Right lung (tissue), 10 donors: ENCODE results near the gene MXD4. TPM values are rescaled to one million over a fixed set of nuclear protein-coding genes. Genes with fewer than 3 reads are reported as not detected.
A peak's percentile ranks its signal among the peaks of the same experiment; 100 is the strongest.

ENCODE experiments used
- DNase-seq, 2 donors: peaks; one replicate each; pipeline ENCODE4 v3.0.0-alpha.2; 2013
- long read RNA-seq, 8 donors: transcript quantifications; one replicate each; lab custom pipeline, GENCODE V29; 2026
- polyA plus RNA-seq, 5 donors: library from polyadenylated mRNA; unstranded; fragments of 120-200 nt; gene quantifications; one replicate each; pipeline versions ENCODE4 v1.2.1 to v1.2.3, GENCODE V29; 2013; ENCODE audit warnings: inconsistent platforms in 1 of 5, low replicate concordance in 1 of 5; ENCODE audit not compliant: insufficient read length in 5 of 5, insufficient read depth in 1 of 5

The MXD4 gene, protein sequence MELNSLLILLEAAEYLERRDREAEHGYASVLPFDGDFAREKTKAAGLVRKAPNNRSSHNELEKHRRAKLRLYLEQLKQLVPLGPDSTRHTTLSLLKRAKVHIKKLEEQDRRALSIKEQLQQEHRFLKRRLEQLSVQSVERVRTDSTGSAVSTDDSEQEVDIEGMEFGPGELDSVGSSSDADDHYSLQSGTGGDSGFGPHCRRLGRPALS
- 100 to 1,000 TPM in 1 of 5 donors, 10 to 100 TPM in 4; 66.2 to 116 (median 79.0) TPM for polyA plus RNA-seq
- long read RNA-seq, donor 1, full-length matches to known transcripts: 36 of 43 reads
- long read RNA-seq, donor 1, partial matches to known transcripts: 7 of 43 reads
- long read RNA-seq, donor 1, other reads (novel, unspliced or antisense): 0 of 43 reads
- long read RNA-seq, donor 2, full-length matches to known transcripts: 32 of 32 reads
- long read RNA-seq, donor 2, partial matches to known transcripts: 0 of 32 reads
- long read RNA-seq, donor 2, other reads (novel, unspliced or antisense): 0 of 32 reads
- long read RNA-seq, donor 3, full-length matches to known transcripts: 28 of 28 reads
- long read RNA-seq, donor 3, partial matches to known transcripts: 0 of 28 reads
- long read RNA-seq, donor 3, other reads (novel, unspliced or antisense): 0 of 28 reads
- long read RNA-seq, donor 4, full-length matches to known transcripts: 28 of 28 reads
- long read RNA-seq, donor 4, partial matches to known transcripts: 0 of 28 reads
- long read RNA-seq, donor 4, other reads (novel, unspliced or antisense): 0 of 28 reads
- long read RNA-seq, donor 5, full-length matches to known transcripts: 73 of 109 reads
- long read RNA-seq, donor 5, partial matches to known transcripts: 36 of 109 reads
- long read RNA-seq, donor 5, other reads (novel, unspliced or antisense): 0 of 109 reads
- long read RNA-seq, donor 6, full-length matches to known transcripts: 69 of 80 reads
- long read RNA-seq, donor 6, partial matches to known transcripts: 11 of 80 reads
- long read RNA-seq, donor 6, other reads (novel, unspliced or antisense): 0 of 80 reads
- long read RNA-seq, donor 7, full-length matches to known transcripts: 111 of 146 reads
- long read RNA-seq, donor 7, partial matches to known transcripts: 23 of 146 reads
- long read RNA-seq, donor 7, other reads (novel, unspliced or antisense): 12 of 146 reads
- long read RNA-seq, donor 8, full-length matches to known transcripts: 17 of 17 reads
- long read RNA-seq, donor 8, partial matches to known transcripts: 0 of 17 reads
- long read RNA-seq, donor 8, other reads (novel, unspliced or antisense): 0 of 17 reads

DNA sequence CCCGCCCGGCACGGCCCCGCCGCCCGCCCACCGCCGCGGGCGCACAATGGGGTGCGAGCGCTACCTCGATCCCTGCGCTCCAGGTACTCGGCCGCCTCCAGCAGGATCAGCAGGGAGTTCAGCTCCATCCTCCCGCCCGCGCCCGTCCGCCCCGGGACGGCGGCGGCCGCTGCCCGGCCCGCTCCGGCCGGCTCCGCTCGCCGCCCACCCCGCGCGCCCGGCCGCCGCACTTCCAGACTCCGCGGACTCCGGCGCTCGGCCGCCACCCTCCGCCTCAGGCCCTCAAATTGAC is at the start of gene MXD4:
Gene MXD4, minus strand, starts transcription at position 257 of the 292 bp plus-strand sequence. Its CDS starts 129 bp downstream, at position 128.
- no peak for DNase-seq

DNA sequence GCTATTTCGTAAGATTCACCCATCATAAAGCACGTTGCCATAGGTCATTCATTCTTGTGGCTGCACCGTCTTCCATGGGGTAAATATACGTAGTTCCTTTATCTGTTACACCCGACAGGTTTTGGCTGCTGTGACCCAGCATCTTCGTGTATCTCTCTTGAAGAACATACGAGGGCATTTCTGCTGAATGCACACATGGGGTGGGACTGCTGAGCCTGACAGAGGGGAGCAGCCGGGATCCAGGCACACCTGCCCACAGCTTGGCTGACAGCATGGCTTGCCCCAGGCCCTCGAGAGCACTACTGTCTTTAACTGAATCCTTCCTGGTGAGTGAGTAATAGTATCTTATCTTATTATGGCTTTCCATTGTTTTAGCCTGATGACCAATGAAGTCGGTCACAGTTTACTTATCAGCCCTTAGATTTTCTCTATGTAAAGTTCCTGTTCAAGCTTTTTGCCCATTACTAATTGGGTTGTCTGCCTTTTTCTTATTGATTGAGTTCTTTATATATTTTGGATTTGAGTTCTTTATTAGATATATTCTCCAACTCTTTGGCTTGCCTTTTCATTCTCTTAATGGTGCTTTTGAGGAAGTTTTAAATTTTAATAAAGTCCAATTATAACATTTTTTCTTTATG is 45.0 kb upstream of the MXD4 start:
- no peak for DNase-seq

DNA sequence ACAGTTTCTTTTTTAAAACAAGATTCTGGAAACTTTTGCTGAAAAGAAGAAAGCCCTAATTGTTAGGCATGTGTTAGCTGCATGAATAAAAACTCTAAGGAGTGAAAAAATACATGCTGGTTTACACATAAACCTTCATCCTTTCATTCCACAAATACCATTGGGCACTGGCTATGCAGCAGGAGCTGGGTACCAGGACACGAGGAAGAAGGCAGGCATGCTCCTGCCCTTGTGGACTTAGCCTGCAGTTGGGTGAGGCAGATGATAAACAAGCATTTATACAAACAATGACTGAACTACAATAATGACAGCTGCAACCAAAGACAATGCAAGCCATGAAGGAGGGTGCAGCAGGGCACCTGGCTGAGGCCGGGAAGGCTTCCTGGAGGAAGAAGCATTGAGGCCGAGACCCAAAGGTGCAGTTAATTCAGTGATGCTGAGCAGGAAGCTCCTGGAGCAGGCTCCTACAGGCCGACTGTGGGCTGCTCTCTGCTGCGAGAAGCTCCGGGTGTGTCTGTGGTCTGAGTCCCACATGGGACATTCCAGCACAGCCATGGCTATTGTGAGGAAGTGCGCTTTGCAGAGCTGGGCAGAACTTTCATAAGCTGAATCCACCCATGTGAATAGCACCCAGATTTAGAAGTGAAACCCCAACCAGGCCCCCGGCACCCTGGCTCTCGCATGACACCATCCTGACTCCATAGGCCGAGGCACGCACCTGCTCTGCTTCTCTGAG is 44.0 kb upstream of the MXD4 start:
- DNase-seq: no peak

DNA sequence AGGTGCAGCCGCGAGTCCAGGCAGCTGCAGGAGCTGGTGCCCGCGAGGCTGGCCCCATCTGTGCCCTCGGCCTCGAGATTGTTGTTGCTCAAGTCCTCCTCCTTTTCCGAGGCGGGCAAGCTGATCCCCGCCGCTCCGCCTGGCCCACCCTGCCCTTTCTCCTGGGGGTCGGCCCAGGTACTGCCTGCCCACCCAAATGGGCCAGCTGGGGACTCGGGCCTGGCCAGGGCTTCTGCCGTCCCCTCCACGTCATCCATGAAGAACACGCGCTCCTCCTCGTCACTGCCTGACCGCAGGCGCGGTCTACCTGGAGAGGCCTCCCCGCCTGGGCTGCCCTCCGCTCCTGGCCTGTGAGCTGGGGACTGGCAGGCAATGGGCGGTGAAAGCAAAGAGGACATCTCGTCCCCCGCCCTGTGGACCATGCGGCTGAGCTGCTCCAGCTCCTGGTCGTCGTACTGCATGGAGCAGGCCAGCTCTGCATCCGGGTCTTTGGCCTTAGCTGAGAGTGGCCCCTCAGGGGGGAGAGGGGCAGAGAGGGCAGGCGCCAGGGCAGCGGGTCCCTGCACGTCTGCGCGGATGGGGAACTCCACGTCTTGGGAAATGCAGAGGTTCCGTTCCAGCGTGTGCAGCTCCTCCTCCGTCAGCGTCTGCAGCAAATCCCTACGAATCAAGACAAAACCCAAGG is 43.1 kb upstream of the MXD4 start:
- no peak for DNase-seq

DNA sequence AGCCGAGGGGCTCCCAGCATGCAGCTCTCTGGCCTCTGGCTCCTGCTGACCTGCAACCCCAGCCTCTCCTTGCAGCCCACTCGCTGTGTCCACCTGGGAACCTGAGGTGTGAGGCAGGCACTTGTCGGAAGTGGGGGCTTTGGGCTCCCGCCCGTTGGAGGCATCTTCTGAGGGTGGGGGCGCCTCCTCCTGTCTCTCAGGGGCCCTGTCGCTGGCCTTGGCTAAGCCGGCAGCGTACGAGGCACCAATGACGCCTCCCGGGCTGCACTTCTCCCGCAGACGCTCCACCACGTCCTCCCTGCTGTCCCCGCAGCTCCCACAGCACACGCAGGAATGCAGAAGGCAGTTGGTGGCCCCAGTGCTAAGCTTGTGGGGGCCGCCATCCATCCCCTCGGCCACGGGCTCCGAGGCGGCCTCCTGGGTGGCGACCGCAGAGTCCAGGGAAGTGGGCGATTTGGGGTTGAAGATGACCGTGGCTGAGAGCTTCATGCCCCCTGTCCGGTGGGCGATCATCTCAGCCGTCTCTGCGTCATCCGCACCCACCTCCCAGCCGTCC is 42.5 kb upstream of the MXD4 start:
- DNase-seq: no peak

DNA sequence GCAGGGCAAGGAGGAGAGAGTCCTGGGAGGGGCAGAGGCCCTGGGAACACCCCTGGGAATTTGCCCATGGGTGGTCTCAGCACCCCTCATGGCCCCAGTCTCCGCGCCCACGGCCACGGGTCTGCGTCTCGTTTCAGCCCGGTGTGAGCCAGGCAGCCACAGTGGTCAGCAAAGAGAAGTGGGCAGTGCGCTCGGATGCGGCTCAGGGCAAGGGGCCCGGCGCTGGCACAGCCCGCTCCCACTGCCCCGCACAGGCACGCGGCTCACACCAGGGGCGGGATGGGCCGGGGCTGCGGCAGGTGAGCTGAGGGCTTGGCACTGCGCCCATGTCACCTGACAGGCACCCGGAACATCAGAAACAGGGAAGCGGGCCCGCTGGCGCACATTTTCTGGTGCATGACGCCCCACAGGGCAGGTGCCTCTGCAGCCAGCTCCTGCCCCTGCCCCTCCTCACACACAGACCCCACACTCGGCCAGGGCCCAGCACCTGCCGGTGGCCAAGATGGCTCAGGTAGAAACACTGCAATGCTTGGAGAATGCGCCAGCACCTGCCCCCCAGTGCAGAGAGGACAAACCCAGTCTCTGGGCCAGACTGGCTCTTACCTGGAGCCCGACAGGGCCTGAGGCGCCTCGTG is 41.9 kb upstream of the MXD4 start:
- DNase-seq: no peak

DNA sequence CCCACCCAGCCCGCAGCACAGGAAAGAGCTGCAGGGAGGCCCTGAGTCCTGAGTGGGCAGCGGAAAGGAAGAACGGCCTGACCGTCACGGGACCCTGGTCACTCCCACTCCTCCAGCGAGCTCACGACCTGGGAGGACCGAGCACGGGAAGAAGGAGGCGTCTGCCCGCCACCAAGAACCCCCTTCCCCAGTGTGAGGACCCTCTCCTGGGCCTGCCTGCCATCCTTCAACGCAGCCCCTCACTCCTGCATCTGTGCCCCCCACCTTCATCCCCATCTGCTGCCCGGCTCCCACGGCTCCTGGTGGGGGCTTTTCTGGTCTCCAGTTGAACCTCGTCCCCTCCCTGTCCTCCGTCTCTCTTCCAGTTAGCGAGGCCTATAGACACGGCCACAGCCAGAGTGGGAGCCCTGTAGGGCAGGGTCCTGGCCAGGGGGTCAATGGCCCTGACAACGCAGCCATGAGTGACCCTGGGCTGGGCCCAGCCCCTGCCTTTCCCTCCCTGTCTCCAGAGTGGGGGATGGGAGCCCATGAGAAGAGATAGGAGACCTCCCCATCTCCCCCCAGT is 41.3 kb upstream of the MXD4 start:
- DNase-seq: no peak

DNA sequence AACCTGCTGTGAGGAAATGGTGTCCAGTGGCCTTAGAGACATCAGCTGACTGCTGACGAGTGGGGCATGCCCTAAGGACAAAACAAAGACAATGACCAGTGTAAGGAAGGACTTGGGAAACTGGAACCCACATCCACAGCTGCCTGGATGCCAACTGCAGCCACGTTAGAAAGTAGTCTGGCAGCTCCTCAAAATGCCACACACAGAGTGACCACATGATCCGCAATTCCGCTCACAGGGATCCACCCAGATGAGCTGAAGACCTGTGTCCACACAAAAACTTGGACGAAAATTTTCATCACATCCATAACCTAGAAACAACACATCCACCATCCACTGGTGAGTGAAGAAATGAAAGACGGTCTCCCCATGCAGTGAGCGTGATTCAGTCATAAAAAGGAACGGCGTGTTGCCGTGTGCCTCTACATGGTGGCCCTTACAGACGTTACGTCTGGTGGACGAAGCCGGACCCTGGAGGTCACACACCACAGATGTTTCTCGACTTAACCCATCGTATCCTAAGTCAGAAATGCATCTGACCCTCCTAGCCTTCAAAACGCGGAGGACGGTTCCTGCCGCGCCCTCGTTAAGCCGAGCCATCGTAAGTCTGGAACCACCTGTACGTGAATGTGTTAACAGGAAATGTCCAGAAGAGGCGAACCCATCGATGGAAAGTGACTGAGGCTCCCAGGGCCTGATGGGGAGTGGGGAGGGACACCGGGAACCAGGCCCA is 40.6 kb upstream of the MXD4 start:
- DNase-seq: no peak

DNA sequence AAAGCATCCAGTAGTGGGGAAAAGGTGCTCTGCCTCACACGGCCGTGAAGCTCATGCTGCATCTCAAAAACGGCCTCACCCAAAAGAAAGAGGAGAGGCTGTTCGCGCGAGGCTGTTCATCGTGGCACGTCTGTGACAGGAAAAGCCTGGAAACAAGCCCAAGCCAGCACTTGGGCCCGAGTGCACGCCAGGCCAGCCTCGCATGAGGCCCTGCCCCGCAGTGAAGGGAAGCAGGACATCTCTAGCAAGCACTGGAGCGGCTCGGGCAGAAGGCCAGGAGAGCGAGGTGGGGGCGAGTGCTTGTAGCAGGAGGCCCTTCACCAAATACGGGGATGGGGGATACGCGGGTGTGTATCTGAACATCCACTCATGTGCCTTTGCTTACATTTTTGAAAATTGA is 39.9 kb upstream of the MXD4 start:
- DNase-seq: peak in 1 of 2 donors; percentile 9

DNA sequence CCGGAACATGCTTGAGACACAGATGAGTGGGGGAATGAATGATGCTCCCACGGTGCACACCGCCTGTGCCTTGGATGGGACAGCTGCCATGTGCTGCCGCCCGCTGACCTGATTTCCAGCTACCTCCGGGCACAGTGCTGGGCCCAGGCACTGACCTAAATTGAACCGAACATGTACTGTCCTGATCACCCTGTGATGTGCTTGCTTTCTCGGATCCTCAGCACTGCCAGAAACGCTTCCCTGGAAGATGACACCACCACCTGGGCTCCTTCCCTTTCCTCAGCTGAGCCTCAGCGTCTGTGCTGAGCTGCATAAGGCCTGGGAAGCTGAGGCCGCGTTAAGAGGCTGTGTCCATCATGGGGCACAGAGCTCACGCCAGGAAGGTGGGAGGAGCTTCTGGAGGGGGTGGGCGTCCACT is 39.3 kb upstream of the MXD4 start:
- no peak for DNase-seq

DNA sequence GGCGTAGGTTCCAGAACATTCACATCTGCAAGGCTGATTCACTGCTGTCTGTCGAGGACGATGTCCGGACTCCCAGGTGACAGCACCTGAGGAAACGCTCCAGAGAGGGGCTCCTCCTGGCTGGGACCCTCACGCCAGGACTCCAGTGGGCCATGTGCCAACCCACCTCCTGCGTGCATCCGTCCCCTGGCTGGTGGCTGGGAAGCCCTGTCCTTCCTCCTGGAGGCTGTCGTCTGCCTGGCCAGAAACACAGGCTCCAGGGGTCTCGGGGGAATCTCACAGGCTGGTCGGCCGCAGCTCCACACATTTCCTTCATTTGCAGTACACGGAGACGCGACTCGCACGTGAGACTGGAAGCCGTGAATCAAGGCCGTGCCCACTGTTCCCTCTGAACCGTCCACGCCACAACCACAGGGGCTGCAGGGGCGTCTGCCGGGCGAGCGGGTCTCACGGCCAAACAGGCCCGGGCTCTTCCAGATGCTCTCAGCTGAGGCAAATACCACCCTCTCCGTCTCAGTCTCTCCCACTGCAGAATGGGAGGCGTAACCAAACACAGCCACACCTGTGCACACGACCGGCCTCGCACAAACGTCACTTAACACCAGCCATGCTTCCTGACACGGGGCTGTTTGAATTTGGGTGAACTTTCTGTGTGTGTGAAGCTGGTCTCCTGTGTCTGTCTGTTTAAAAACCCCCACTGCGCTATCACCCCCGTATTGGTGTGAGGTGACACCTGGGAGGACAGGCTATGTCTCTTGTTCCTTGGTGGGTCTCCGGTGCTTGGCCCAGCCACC is 38.7 kb upstream of the MXD4 start:
- DNase-seq: no peak

DNA sequence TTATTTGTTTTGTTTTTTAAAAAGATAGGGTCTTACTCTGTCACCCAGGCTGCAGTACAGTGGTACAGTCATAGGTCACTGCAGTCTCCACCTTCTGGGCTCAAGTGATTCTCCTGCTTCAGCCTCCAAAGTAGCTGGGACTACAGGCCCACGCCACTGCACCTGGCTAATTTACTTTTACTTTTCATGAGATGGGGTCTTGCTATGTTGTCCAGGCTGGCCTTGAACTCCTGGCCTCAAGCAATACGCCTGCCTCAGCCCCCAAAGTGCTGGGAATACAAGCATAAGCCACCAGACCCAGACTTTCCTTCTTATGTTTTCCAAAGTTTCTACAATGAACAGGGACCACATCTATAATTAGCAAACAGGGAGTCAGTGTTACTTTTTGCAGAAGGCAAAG is 37.9 kb upstream of the MXD4 start:
- no peak for DNase-seq

DNA sequence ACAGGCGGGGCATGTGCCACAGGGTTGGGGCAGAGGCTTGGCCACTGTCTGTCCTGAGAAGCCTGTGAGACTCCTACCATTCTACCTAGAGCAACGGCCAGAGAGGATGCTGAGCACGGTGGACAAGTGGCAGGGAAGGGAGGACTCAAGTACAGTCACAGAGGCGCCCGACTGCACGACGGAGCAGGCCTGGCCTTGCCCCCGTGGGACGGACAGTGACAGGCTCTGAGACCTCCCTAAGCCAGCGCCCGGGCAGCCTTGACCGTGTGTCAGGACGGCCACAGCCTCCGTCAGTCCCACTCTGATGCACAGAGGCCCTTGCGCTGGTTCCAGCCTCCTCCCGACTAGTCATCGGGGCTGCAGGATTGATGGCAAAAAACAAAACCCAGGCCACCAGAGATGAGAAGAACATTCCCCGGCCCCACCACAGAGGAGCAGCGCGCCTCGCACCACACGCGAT is 36.7 kb upstream of the MXD4 start:
- no peak for DNase-seq

DNA sequence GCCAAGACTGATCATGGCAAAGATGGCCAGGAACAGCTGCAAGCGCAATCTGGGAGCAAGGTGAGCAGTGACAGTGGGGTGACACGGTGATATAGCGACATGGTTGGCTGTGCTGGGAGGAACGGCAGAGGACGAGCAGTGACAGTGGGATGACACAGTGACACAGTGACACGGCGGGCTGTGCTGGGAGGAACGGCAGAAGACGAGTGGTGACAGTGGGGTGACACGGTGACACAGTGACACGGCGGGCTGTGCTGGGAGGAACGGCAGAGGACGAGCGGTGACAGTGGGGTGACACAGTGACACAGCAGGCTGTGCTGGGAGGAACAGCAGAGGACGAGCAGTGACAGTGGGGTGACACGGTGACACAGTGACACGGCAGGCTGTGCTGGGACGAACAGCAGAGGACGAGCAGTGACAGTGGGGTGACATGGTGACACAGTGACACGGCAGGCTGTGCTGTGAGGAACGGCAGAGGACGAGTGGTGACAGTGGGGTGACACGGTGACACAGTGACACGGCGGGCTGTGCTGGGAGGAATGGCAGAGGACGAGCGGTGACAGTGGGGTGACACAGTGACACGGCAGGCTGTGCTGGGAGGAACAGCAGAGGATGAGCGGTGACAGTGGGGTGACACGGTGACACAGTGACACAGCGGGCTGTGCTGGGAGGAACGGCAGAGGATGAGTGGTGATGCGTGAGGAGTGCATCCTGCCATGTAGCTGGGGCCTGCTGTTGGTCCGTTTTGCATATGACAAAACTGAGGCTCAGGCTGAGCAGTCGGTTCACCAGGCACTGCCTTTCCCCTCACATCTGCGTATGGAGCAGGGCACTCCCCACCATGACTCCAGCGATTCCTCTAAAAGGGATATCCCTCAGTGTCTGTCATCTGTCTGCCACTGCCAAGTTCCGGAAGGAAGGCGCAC is 36.0 kb upstream of the MXD4 start:
- DNase-seq: no peak

DNA sequence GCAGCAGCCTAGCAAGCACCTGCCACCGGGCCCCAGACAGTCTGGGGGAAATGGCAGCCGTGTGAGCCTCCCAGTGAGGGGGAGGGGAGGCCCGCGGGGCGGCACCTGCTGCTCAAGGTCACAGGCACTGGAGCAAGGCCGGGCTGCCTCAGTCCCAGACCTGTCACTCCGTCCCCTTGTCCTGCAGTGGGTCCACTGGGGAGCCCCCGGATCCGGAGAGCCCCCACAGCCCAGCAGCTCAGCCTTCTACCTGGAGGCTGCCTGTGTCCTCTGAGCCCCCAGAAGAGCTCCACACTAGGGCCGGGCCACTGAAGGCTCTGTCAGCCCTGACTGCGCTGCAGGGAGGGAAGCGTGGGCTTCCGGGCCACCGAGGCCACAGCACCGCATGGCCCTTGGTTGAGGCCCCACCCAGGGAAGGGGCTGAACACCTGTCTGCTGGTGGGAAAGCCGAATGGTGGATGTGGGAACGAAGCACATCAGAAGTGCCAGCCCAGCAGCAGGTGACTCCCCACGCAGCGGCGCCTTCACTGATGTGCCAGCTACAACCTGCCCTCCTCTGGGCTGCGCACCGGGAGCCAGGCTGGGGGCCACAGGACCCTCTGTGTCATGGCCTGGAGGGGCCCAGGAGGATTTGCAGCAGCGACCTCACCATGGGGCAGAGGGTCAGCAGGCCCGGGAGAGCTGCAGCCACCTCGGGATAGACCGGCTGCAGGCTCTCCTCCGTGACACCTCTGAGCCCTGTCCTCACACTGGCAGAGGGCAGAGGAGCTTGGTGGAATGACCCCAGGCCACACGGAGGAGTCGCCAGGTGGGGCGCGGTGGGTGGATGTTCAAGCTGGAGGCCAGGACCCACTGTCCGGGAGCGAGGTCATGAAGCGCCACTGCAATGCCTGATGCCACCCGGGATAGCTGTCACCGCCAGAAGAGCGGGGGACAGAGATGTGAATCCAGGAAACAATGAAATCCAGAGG is 35.0 kb upstream of the MXD4 start:
- no peak for DNase-seq
